Measurements from ENCODE around the gene PUDP.

GRCh38 chrX:7019555-7019954 lies 128.4 kb downstream of the PUDP start:
- no peak for TF ChIP-seq CTCF (IDR thresholded peaks at IDR 0.05; ENCODE audit: low read length)
- no peak for TF ChIP-seq EZH2 (IDR thresholded peaks at IDR 0.05; ENCODE audit: borderline replicate concordance, low read length)

Measured in OCI-LY1 (cell line).